Right lobe of liver (tissue), 6 donors: Measurements from ENCODE around the gene SMOC1. TPM values are rescaled to one million over a fixed set of nuclear protein-coding genes. Genes with fewer than 3 reads are reported as not detected.

Source experiments
- ATAC-seq, 4 donors: fragments of 200-7000 bp; cut with Tn5 transposase; one replicate each; pipeline ENCODE4 v1.9.1; 2020; ENCODE audit warnings: mild to moderate bottlenecking in 4 of 4, moderate library complexity in 4 of 4
- DNase-seq, 3 donors: peaks; one replicate each; pipeline ENCODE4 v3.0.0-alpha.2; 2020
- H3K27ac ChIP-seq, 3 donors: fragments of 200-600 bp; one replicate each; pipeline ENCODE4 v1.8.0; 2022
- H3K27me3 ChIP-seq, 2 donors: fragments of 200-600 bp; one replicate each; pipeline ENCODE4 v1.8.0; 2022
- H3K36me3 ChIP-seq, 4 donors: fragments of 200-600 bp; sonication (generic) in 1 of 4; one replicate each; pipeline versions ENCODE4 v1.5.1 to v1.8.0; 2017 to 2022; ENCODE audit warnings: control low read depth in 1 of 4
- H3K4me1 ChIP-seq, 4 donors: fragments of 200-600 bp; sonication (generic) in 1 of 4; one replicate each; pipeline versions ENCODE4 v1.5.1 to v1.8.0; 2017 to 2022; ENCODE audit warnings: control low read depth in 1 of 4
- H3K4me3 ChIP-seq, 3 donors: fragments of 200-600 bp; one replicate each; pipeline ENCODE4 v1.8.0; 2022
- H3K9me3 ChIP-seq, 4 donors: fragments of 200-600 bp; sonication (generic) in 1 of 4; one replicate each; pipeline versions ENCODE4 v1.5.1 to v1.8.0; 2017 to 2022; ENCODE audit warnings: control low read depth in 1 of 4
- CTCF ChIP-seq, 4 donors: fragments of 200-600 bp in 3 of 4; fragments of 450-650 bp in 1 of 4; IDR thresholded peaks; one replicate each; pipeline versions ENCODE4 v1.5.1 to v1.8.0; 2016 to 2022; ENCODE audit warnings: antibody characterized with exemption in 4 of 4, mild to moderate bottlenecking in 2 of 4
- POLR2A ChIP-seq: fragments of 450-650 bp; IDR thresholded peaks from one replicate; pipeline ENCODE4 v1.6.1; 2017; ENCODE audit warnings: antibody characterized with exemption, mild to moderate bottlenecking
- WGBS: methylation state at CpG from one replicate; pipeline ENCODE4 v1.1.6; 2018; ENCODE audit warnings: low coverage, low lambda C conversion rate; ENCODE audit not compliant: insufficient coverage; ENCODE audit errors: missing lambda C conversion rate; 5-methylcytosine and 5-hydroxymethylcytosine counted together
- intact Hi-C, 2 donors: fragments of 100-400 bp; cut with DNase I; formaldehyde crosslinking; loops; one replicate each; pipeline versions ENCODE4 v1.11.2 to v1.14.1; 2022
- total RNA-seq, 6 experiments: library from RNA; depleted of rRNA in 2 of 6; stranded (reverse); fragments of >200 nt in 2 of 6; fragmentation: NEBNext Ultra II Directional in 3 of 6; extraction: Animal tissue kit (Norgen Biotek cat#: 25700) in 3 of 6; gene quantifications; one replicate each; pipeline versions ENCODE4 v1.1.0 to v1.2.4, GENCODE V29; 2016 to 2023
- donor health status: DM: no; HTN: yes; CAD: no.
- donor health status: DM: no; HTN: no; CAD: no.
- donor health status: DM: no; HTN: no; CAD: no.
- donor health status: DM: no; HTN: yes; CAD: no.
- donor health status: DM: no; HTN: yes; CAD: no.

SMOC1 gene
- total RNA-seq, 6 experiments from 2014 or later: 22.3 to 88.5 (median 45.4) TPM

- 92% methylated on average over 3 of the region's 3 CpGs for WGBS
Observed at GRCh38 chr14:70077005-70077404, 197.8 kb downstream of the SMOC1 start.

GRCh38 chr14:70077720-70078119 is 198.5 kb downstream of the SMOC1 start:
- ATAC-seq: no peak
- no peak for DNase-seq
- intact Hi-C loops: no loop called here
- Histone ChIP-seq H3K27me3 (no peaks in the 10 kb centered on the region), H3K4me1 (no peaks in the 10 kb centered on the region), H3K36me3 (no peaks in the 10 kb centered on the region), H3K4me3 (no peak overlapping the region), H3K9me3 (no peaks in the 10 kb centered on the region), H3K27ac (no peak overlapping the region)
- TF ChIP-seq POLR2A: no peak
- WGBS: 45% methylated on average over 2 of the region's 2 CpGs

More at GRCh38 chr14:70077005-70077404, 197.8 kb downstream of the SMOC1 start:
- Histone ChIP-seq H3K9me3 (no peaks in the 10 kb centered on the region), H3K4me3 (no peak overlapping the region), H3K27me3 (no peaks in the 10 kb centered on the region), H3K36me3 (no peaks in the 10 kb centered on the region), H3K27ac (no peak overlapping the region), H3K4me1 (no peaks in the 10 kb centered on the region)
- TF ChIP-seq CTCF (IDR thresholded peaks at IDR 0.05): no peak
- no peak for TF ChIP-seq POLR2A
- ATAC-seq: no peak
- DNase-seq: no peak
- intact Hi-C loops: no loop called here

- H3K36me3 ChIP-seq: no peaks in the 10 kb centered on the region
- H3K4me1 ChIP-seq: no peaks in the 10 kb centered on the region
- DNase-seq: no peak
- ATAC-seq: no peak
- H3K4me3 ChIP-seq: no peak overlapping the region
- no peaks in the 10 kb centered on the region for H3K27me3 ChIP-seq
- no peak overlapping the region for H3K27ac ChIP-seq
- intact Hi-C loops: no loop called here
- H3K9me3 ChIP-seq: no peaks in the 10 kb centered on the region
- TF ChIP-seq POLR2A (no peak), CTCF (IDR thresholded peaks at IDR 0.05) (no peak)
Observed at GRCh38 chr14:70078329-70078728, 199.1 kb downstream of the SMOC1 start.

- TF ChIP-seq CTCF (IDR thresholded peaks at IDR 0.05): no peak
- TF ChIP-seq POLR2A: no peak
- 77% methylated on average over 5 of the region's 6 CpGs for WGBS
- intact Hi-C loops: no loop called here
- H3K4me3 ChIP-seq: no peak overlapping the region
- DNase-seq (no peak), ATAC-seq (no peak)
- H3K27ac ChIP-seq: no peak overlapping the region
- no peaks in the 10 kb centered on the region for H3K9me3 ChIP-seq
- no peaks in the 10 kb centered on the region for H3K27me3 ChIP-seq
- H3K36me3 ChIP-seq: no peaks in the 10 kb centered on the region
- no peaks in the 10 kb centered on the region for H3K4me1 ChIP-seq
Observed at GRCh38 chr14:70080076-70080475, 200.9 kb downstream of the SMOC1 start.

Other genes starting within 250 kb of the SMOC1 start
- gene SRSF5, start 112.3 kb upstream of the SMOC1 start, total RNA-seq: 100 to 1,000 TPM in 4 of 6 experiments, 10 to 100 TPM in 2; 82.3 to 204 (median 126) TPM
- gene SLC10A1, start 82.2 kb upstream of the SMOC1 start, total RNA-seq: 100 to 1,000 TPM in 3 of 6 experiments, 10 to 100 TPM in 3; 61.5 to 260 (median 105) TPM